ENCODE measurements around the gene RAB11FIP4. TPM values are rescaled to one million over a fixed set of nuclear protein-coding genes. Genes with fewer than 3 reads are reported as not detected.

RAB11FIP4 gene
- total and polyA plus RNA-seq, 10 of the 15 experiments (the other 5 are each of a cell fraction or from before 2014, with no cell fraction given) = 1.4 to 27.0 (median 17.6) TPM

DNA sequence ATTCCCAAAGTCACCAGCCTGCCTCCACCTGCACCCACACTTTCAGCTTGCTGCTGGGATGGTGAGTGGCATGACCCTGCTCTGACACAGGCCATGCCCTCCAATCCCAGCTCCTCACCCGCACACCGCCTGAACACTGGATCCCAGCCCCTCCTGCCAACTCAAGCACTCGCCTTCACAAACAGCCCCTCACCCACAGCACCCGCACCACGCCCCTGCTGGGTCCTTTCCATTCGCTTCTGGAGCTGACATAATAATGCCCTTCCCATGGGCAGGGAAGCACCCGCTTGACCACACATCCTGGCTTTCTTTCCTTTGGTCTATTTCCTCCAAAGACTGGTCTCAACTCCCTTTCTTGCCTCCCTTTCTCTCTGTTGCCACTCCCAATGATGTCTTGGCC lies 57.6 kb downstream of the RAB11FIP4 start (continued):
- TF ChIP-seq, protein P1, sequence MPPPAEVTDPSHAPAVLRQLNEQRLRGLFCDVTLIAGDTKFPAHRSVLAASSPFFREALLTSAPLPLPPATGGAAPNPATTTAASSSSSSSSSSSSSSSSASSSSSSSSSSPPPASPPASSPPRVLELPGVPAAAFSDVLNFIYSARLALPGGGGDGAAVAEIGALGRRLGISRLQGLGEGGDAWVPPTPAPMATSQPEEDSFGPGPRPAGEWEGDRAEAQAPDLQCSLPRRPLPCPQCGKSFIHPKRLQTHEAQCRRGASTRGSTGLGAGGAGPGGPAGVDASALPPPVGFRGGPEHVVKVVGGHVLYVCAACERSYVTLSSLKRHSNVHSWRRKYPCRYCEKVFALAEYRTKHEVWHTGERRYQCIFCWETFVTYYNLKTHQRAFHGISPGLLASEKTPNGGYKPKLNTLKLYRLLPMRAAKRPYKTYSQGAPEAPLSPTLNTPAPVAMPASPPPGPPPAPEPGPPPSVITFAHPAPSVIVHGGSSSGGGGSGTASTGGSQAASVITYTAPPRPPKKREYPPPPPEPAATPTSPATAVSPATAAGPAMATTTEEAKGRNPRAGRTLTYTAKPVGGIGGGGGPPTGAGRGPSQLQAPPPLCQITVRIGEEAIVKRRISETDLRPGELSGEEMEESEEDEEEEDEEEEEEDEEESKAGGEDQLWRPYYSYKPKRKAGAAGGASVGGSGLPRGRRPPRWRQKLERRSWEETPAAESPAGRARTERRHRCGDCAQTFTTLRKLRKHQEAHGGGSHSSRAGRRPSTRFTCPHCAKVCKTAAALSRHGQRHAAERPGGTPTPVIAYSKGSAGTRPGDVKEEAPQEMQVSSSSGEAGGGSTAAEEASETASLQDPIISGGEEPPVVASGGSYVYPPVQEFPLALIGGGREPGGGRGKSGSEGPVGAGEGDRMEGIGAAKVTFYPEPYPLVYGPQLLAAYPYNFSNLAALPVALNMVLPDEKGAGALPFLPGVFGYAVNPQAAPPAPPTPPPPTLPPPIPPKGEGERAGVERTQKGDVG (CRISPR knock-in tag; IDR thresholded peaks at IDR 0.05) = no peak
- TF ChIP-seq TCF12 (IDR thresholded peaks at IDR 0.05; ENCODE audit: low read depth, low read length) (no peak), TAF1 (IDR thresholded peaks at IDR 0.05; ENCODE audit: borderline replicate concordance, low read depth, low read length) (no peak), SRF (IDR thresholded peaks at IDR 0.05; ENCODE audit: low read depth in 2 of 2, low read length in 2 of 2) (no peak), RB1 (IDR thresholded peaks at IDR 0.05; ENCODE audit: borderline replicate concordance) (no peak)

DNA sequence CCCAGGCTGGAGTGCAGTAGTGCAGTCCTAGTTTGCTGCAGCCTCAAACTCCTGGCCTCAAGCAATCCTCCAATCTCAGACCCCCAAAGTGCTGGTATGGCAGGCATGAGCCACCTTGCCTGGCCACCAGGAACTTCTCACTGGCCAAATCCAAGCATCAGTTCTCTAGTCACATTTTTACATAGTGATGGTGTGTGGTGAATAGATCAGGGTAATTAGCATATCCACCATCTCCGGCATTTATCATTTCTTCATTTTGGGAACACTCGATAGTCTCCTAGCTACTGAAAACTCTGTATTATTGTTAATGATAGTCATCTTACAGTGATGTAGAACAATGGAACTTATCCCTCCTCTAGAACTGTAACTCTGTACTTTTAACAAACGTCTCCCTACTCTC lies 58.3 kb downstream of the RAB11FIP4 start:
- no peaks in the 10 kb centered on the region for H3K27me3 ChIP-seq (replicated peaks in 1 of 2; ENCODE audit: control insufficient read depth in 2 of 2, insufficient read depth in 2 of 2, low read length in 1 of 2)
- H3K36me3 ChIP-seq (ENCODE audit: control insufficient read depth in 2 of 2, insufficient read depth in 2 of 2, low read length in 1 of 2) = no peaks in the 10 kb centered on the region
- ATAC-seq = no peak
- ChIA-PET CTCF (no interaction called here), SMC1A (ENCODE audit: uncharacterized antibody, unreplicated experiment) (interaction anchor here (1.4 kb wide), 1 partner anchor 12 kb away, joined by 4 read pairs; no protein-coding TSS in a partner anchor), RAD21 (ENCODE audit: unreplicated experiment) (no interaction called here), POLR2A (interaction anchor here (0.6 kb wide), 1 partner anchor 19 kb away, joined by 4 read pairs; no protein-coding TSS in a partner anchor)
- no peaks in the 10 kb centered on the region for H4K20me1 ChIP-seq (ENCODE audit: control insufficient read depth, insufficient read depth)
- no peaks in the 10 kb centered on the region for H3K9me3 ChIP-seq (replicated peaks; ENCODE audit: control insufficient read depth, insufficient read depth, low read length)
- no peak for DNase-seq (ENCODE audit: low read depth, low spot score)
- no TSS peak for BruUV-seq (replicated peaks)
- H2AFZ ChIP-seq (ENCODE audit: control insufficient read depth, low read depth, low read length) = no peak overlapping the region
- in situ Hi-C loops (cut with MboI) (no loop called here), intact Hi-C loops (cut with micrococcal nuclease; ENCODE audit: unreplicated experiment) (no loop called here)
- FAIRE-seq = no peak
- H3K4me3 ChIP-seq = no peak overlapping the region
- no peak overlapping the region for H3K9ac ChIP-seq (ENCODE audit: control insufficient read depth, insufficient read depth, low read length)
- WGBS (ENCODE audit: insufficient coverage, insufficient replicate concordance, low lambda C conversion rate, missing lambda C conversion rate) = 56% methylated on average over 3 of the region's 3 CpGs
- H3K27ac ChIP-seq (ENCODE audit: control insufficient read depth, insufficient read depth) = no peak overlapping the region
- H3K4me1 ChIP-seq (ENCODE audit: control insufficient read depth, insufficient read depth, low read length) = peaks cover 7% of the 10 kb centered on the region
- no peak overlapping the region for H3K4me2 ChIP-seq (ENCODE audit: control insufficient read depth, insufficient read depth)
- H3K79me2 ChIP-seq (ENCODE audit: control insufficient read depth, insufficient read depth, low read length) = no peaks in the 10 kb centered on the region
- TF ChIP-seq RAD21 (IDR thresholded peaks at IDR 0.05; ENCODE audit: insufficient read depth, low read depth, low read length) (no peak), RB1 (IDR thresholded peaks at IDR 0.05; ENCODE audit: borderline replicate concordance) (no peak), ZNF24 (IDR thresholded peaks at IDR 0.05) (no peak), WRNIP1 (IDR thresholded peaks at IDR 0.05; ENCODE audit: borderline replicate concordance, low read depth, low read length) (no peak), SIN3A (IDR thresholded peaks at IDR 0.05; ENCODE audit: low read depth, low read length) (no peak), STAT3 (IDR thresholded peaks at IDR 0.05; ENCODE audit: low read depth, low read length) (no peak), MYB (IDR thresholded peaks at IDR 0.05; ENCODE audit: borderline replicate concordance, low read depth, low read length) (no peak), BRCA1 (IDR thresholded peaks at IDR 0.05; ENCODE audit: low read depth, low read length) (no peak), ETV6 (conservative IDR thresholded peaks at IDR 0.05 in 1 of 2, IDR thresholded peaks at IDR 0.05 in 1 of 2; ENCODE audit: borderline replicate concordance in 1 of 2, low read depth in 1 of 2) (no peak)
- TF ChIP-seq, protein P2, sequence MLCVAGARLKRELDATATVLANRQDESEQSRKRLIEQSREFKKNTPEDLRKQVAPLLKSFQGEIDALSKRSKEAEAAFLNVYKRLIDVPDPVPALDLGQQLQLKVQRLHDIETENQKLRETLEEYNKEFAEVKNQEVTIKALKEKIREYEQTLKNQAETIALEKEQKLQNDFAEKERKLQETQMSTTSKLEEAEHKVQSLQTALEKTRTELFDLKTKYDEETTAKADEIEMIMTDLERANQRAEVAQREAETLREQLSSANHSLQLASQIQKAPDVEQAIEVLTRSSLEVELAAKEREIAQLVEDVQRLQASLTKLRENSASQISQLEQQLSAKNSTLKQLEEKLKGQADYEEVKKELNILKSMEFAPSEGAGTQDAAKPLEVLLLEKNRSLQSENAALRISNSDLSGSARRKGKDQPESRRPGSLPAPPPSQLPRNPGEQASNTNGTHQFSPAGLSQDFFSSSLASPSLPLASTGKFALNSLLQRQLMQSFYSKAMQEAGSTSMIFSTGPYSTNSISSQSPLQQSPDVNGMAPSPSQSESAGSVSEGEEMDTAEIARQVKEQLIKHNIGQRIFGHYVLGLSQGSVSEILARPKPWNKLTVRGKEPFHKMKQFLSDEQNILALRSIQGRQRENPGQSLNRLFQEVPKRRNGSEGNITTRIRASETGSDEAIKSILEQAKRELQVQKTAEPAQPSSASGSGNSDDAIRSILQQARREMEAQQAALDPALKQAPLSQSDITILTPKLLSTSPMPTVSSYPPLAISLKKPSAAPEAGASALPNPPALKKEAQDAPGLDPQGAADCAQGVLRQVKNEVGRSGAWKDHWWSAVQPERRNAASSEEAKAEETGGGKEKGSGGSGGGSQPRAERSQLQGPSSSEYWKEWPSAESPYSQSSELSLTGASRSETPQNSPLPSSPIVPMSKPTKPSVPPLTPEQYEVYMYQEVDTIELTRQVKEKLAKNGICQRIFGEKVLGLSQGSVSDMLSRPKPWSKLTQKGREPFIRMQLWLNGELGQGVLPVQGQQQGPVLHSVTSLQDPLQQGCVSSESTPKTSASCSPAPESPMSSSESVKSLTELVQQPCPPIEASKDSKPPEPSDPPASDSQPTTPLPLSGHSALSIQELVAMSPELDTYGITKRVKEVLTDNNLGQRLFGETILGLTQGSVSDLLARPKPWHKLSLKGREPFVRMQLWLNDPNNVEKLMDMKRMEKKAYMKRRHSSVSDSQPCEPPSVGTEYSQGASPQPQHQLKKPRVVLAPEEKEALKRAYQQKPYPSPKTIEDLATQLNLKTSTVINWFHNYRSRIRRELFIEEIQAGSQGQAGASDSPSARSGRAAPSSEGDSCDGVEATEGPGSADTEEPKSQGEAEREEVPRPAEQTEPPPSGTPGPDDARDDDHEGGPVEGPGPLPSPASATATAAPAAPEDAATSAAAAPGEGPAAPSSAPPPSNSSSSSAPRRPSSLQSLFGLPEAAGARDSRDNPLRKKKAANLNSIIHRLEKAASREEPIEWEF (IDR thresholded peaks at IDR 0.05; ENCODE audit: insufficient replicate concordance, low read depth, low read length) = no peak
